Panc1 (cell line): Measurements from ENCODE around the gene RAP1GAP. TPM values are rescaled to one million over a fixed set of nuclear protein-coding genes. Genes with fewer than 3 reads are reported as not detected.

Experiments
- ATAC-seq: fragments of 200-7000 bp; cut with Tn5 transposase; 2 replicates; pipeline ENCODE4 v1.9.1; 2020; ENCODE audit warnings: mild to moderate bottlenecking, moderate library complexity
- BruUV-seq: library from RNA; stranded (reverse); fragments of 400-500 nt; replicated peaks from 2 replicates; lab custom pipeline; 2021; lab: Mats Ljungman, UMichigan
- CTCF ChIA-PET: fragments of 300-600 bp; sonication (Branson Sonifier 250); formaldehyde crosslinking; loops from one replicate; lab custom pipeline; 2022; ENCODE audit warnings: antibody characterized with exemption; lab: Charles Lee
- POLR2A ChIA-PET: fragments of 300-600 bp; sonication (Branson Sonifier 250); formaldehyde crosslinking; loops from one replicate; lab custom pipeline; 2022; ENCODE audit warnings: antibody characterized with exemption; lab: Charles Lee
- DNase-seq: peaks from one replicate; pipeline ENCODE4 v3.0.0-alpha.2; 2010; ENCODE audit warnings: low read depth, low spot score
- H3K27ac ChIP-seq: 2 replicates; pipeline ENCODE4 v1.5.1; 2011; ENCODE audit warnings: mild to moderate bottlenecking, low read length, inconsistent platforms
- H3K27me3 ChIP-seq: fragments of 200-500 bp; sonication (Bioruptor generic); 2 replicates; pipeline ENCODE4 v1.6.0; 2014; ENCODE audit warnings: low read length, inconsistent platforms; ENCODE audit not compliant: control insufficient read depth, insufficient read depth
- H3K36me3 ChIP-seq: fragments of 200-500 bp; sonication (Bioruptor generic); 2 replicates; pipeline ENCODE4 v1.5.1; 2014; ENCODE audit warnings: inconsistent platforms, mild to moderate bottlenecking, low read length, moderate library complexity; ENCODE audit not compliant: control insufficient read depth, insufficient read depth
- H3K4me1 ChIP-seq: 2 replicates; pipeline ENCODE4 v1.5.1; 2011; ENCODE audit warnings: inconsistent platforms, mild to moderate bottlenecking, low read length, moderate library complexity; ENCODE audit not compliant: control insufficient read depth, insufficient read depth
- H3K4me3 ChIP-seq, 2 experiments: 2 replicates each; pipeline ENCODE4 v1.5.1; 2011 to 2012; ENCODE audit warnings: low read depth in 2 of 2, low read length in 2 of 2, mild to moderate bottlenecking in 2 of 2, inconsistent platforms in 1 of 2, moderate library complexity in 1 of 2
- H3K9me3 ChIP-seq: fragments of 200-500 bp; sonication (Bioruptor generic); 2 replicates; pipeline ENCODE4 v1.5.1; 2014; ENCODE audit warnings: low read depth, mild to moderate bottlenecking, inconsistent platforms, low read length, moderate library complexity; ENCODE audit not compliant: control insufficient read depth, insufficient read depth
- CTCF ChIP-seq: fragments of 450-650 bp; IDR thresholded peaks from 2 replicates; pipeline ENCODE4 v1.5.1; 2017; ENCODE audit warnings: mild to moderate bottlenecking
- POLR2AphosphoS5 ChIP-seq: IDR thresholded peaks from 2 replicates; pipeline ENCODE4 v1.6.1; 2012; ENCODE audit warnings: mild to moderate bottlenecking, low read depth, low read length, moderate library complexity
- REST ChIP-seq, 2 experiments: IDR thresholded peaks; 2 replicates each; pipeline ENCODE4 v1.6.1; 2011 to 2012; ENCODE audit warnings: low read depth in 2 of 2, control low read depth in 1 of 2, low read length in 1 of 2, mild to moderate bottlenecking in 1 of 2, moderate library complexity in 1 of 2; ENCODE audit not compliant: insufficient read depth in 1 of 2
- SIN3A ChIP-seq: IDR thresholded peaks from 2 replicates; pipeline ENCODE4 v1.6.1; 2012; ENCODE audit warnings: low read depth, mild to moderate bottlenecking, low read length, moderate library complexity, borderline replicate concordance; ENCODE audit not compliant: insufficient read depth
- TCF7L2 ChIP-seq: IDR thresholded peaks from 2 replicates; pipeline ENCODE4 v1.6.1; 2011; ENCODE audit warnings: mild to moderate bottlenecking, low read depth, low read length, inconsistent platforms
- in situ Hi-C: cut with HindIII; loops from 2 replicates; pipeline ENCODE4 v1.10.0; 2016; ENCODE audit warnings: low sequenced_read_pairs, low pct_unique_long_range_greater_than_20kb
- intact Hi-C: fragments of 100-400 bp; cut with micrococcal nuclease; formaldehyde crosslinking; loops from one replicate; pipeline ENCODE4 v1.10.0; 2022; ENCODE audit not compliant: unreplicated experiment
- total RNA-seq: library from RNA; stranded (reverse); gene quantifications from one replicate; pipeline ENCODE4 v1.2.1, GENCODE V29; 2021; ENCODE audit not compliant: unreplicated experiment

Gene RAP1GAP
- total RNA-seq, 1 experiment from 2014 or later = 4.6 TPM

- TF ChIP-seq CTCF = no peak
- ChIA-PET POLR2A (no interaction called here), CTCF (no interaction called here)
- H3K4me3 ChIP-seq = no peak overlapping the region
- intact Hi-C loops (no loop called here), in situ Hi-C loops (no loop called here)
- no peaks in the 10 kb centered on the region for H3K36me3 ChIP-seq
- no peaks in the 10 kb centered on the region for H3K9me3 ChIP-seq
- BruUV-seq = no TSS peak
- no peaks in the 10 kb centered on the region; the same call in 1 of the 2 replicates for H3K4me1 ChIP-seq
- H3K27me3 ChIP-seq = no peaks in the 10 kb centered on the region
- no peak for DNase-seq
- ATAC-seq = no peak
- no peak overlapping the region for H3K27ac ChIP-seq
Observed at GRCh38 chr1:21619375-21619947, 49.7 kb downstream of the RAP1GAP start.

DNA sequence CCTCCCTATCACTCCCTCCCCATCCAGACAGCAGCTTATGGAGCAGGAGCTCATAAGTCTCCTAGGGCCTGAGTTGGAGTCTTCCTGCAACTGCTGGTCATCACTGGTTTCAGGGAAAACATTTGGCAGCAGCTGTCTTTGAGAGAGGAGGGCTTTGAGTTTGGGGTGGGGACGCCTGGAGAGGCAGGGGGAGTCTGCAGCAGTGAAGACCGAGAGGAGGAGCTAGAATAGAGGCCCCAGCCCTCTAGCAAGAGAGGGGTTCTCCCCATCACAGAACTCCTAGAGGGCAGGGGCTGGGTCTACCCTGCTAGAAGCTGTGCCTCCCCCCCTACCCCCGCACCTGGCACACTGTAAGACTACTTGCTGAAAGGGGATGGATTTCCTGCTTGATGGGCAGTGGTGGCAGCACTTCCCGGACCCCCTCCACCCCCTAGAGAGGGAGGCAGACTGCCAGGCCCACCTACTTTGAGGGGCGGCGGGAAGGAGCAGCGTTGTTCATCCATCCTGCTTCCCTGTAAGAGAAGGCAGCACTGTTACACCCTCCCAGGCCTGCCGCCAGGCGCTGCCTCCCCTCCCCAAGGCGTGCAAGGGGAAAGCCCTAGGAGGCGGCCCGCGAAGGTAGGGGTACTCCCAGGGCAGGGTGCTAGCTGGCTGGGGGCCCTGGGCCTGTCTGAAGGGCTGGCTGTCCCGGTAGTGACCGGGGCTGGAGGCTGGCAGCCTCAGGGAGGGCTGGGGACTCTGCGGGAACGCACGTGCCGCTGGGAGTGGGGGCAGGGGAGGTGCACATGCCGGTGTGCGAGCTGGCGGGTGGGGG, 50.4 kb downstream of the RAP1GAP start:
- in situ Hi-C loops = no loop called here
- H3K36me3 ChIP-seq = no peaks in the 10 kb centered on the region
- no peak overlapping the region for H3K4me3 ChIP-seq
- no TSS peak for BruUV-seq
- H3K27ac ChIP-seq = no peak overlapping the region
- no peaks in the 10 kb centered on the region for H3K9me3 ChIP-seq
- ChIA-PET CTCF (no interaction called here), POLR2A (no interaction called here)
- DNase-seq = no peak
- H3K4me1 ChIP-seq = no peaks in the 10 kb centered on the region; the same call in 1 of the 2 replicates
- TF ChIP-seq POLR2AphosphoS5 (no peak), CTCF (no peak), SIN3A (no peak), REST (IDR thresholded peaks at IDR 0.05; ENCODE audit: insufficient read depth in 1 of 2, low read depth in 2 of 2, low read length in 1 of 2) (no peak), TCF7L2 (no peak)
- ATAC-seq = no peak
- H3K27me3 ChIP-seq = no peaks in the 10 kb centered on the region
- intact Hi-C loops = no loop called here
